GM12801 (cell line): ENCODE measurements around the gene DSCAM.

Experiments used
- CTCF ChIP-seq: IDR thresholded peaks from one replicate; pipeline ENCODE4 v1.5.1; 2011; ENCODE audit warnings: control low read depth; ENCODE audit not compliant: insufficient read length; ENCODE audit errors: extremely low read depth

Gene DSCAM

GRCh38 chr21:40345711-40346321 is 501.1 kb downstream of the DSCAM start:
- no peak for TF ChIP-seq CTCF

- no peak for TF ChIP-seq CTCF
Observed at GRCh38 chr21:40340357-40340756, 506.6 kb downstream of the DSCAM start.

- TF ChIP-seq CTCF, result no peak
Observed at GRCh38 chr21:40339050-40339449, 507.9 kb downstream of the DSCAM start.

- TF ChIP-seq CTCF, result no peak
Observed at GRCh38 chr21:40337981-40338380, 509.0 kb downstream of the DSCAM start.

GRCh38 chr21:40335704-40336103 is 511.3 kb downstream of the DSCAM start:
- no peak for TF ChIP-seq CTCF

- TF ChIP-seq CTCF, result no peak
Observed at GRCh38 chr21:40334159-40334558, 512.8 kb downstream of the DSCAM start.

- no peak for TF ChIP-seq CTCF
Observed at GRCh38 chr21:40333731-40334130, 513.2 kb downstream of the DSCAM start.
